GF-D8 (cell line): ENCODE results near the gene CCDC187.
A peak's percentile ranks its signal among the peaks of the same experiment; 100 is the strongest.
"Not testable (repeated sequence)": the region's sequence is repeated elsewhere in the genome, so short reads cannot be mapped to it uniquely, and the experiment has no call there.

ENCODE experiments used
- DNase-seq: peaks from one replicate; lab custom pipeline; 2025; lab: John Stamatoyannopoulos, UW

Gene CCDC187

DNA sequence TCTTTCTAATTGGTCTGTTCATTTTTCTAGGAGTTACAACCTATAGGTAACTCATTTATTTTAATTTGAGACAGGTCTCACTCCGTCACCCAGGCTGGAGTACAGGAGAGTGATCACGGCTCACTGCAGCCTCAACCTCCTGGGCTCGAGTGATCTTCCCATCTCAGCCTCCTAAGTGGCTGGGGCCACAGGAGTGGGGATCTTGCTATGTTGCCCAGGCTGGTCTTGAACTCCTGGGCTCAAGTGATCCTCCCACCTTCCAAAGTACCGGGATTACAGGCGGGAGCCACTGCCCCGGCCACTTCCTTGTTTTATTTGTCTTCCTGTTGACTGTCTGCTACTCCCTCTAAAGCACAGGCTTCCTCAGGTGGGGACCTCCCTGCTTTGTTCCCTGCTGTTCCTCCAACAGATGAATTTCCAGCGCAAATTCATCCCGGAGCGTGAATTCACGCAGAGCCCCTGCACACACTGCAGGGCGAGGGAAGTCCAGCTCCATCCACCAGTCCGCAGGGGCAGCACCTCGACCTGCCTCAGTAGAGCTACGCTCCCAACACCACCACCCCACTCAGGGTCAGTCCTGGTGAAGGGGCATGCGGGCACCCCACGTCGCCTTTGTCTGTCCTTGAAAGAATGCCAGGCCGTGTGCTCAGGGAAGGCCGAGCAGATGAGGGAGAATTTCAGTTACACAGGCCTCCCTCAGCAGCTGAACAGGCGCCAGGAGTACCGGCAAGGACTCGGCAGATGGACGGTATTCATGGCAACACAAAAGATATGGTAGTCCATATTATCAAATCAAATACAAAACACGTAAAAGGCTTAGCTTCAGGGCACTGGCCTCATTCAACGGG, 64.5 kb downstream of the CCDC187 start:
- no peak for DNase-seq

- no peak for DNase-seq
Measured at GRCh38 chr9:136238342-136238732, 65.6 kb downstream of the CCDC187 start.

- DNase-seq: peak; percentile 66
Measured at GRCh38 chr9:136237486-136238341, 66.2 kb downstream of the CCDC187 start.

GRCh38 chr9:136236471-136237410, 67.2 kb downstream of the CCDC187 start:
- not testable (repeated sequence) for DNase-seq

DNA sequence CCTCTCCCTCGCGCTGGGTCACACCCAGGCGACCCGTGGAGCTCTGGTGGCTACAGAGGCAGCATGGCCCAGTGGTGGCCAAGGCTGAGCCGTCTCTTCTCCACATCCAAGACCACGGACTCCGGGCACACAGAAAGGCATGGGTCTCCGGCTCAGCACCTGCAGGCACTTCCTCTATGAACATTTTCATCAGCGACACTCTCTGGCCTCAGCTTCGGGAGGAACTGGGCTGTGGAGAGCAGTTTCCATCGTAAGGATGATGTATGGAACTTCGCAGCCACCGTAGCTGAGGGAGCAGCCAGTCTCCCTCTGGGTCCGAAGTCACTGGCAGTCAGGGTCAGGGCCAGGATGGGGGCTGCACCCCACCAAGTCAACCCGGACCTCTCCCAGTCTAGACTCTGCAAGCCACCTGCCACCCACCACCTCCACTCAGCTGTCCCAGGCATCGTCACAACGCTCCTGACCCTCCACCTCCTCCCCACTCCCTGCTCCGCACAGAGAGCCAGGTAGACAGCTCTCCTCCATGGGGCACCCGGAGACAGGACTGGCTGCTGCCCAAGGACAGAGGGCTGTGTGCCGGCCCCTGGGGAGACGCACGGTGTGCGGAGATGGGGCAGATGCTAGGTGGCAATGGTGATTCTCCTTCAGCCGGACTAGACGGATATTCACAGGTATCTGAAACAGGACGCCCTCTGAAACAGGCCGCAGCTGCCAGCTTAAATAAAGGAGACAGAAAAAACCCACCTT, 68.0 kb downstream of the CCDC187 start:
- no peak for DNase-seq

- no peak for DNase-seq
Measured at GRCh38 chr9:136235171-136235570, 68.7 kb downstream of the CCDC187 start.

DNA sequence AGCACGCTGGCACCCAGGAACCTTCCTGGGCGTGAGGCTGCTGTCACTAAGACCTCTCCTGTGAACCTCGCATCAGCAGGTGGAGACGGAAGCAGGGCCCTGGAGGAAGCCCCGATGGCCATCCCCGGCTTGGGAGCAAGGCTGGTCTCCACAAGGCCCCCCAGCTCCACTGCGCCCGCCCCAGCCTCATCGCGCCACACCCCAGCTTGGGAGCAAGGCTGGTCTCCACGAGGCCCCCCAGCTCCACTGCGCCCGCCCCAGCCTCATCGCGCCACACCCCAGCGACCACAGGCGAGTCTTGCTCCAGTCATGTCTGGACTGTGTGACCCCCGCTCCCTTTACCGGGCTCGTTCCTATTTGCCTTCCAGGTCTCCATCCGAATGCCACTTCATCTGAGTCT, 69.3 kb downstream of the CCDC187 start:
- DNase-seq: no peak

DNA sequence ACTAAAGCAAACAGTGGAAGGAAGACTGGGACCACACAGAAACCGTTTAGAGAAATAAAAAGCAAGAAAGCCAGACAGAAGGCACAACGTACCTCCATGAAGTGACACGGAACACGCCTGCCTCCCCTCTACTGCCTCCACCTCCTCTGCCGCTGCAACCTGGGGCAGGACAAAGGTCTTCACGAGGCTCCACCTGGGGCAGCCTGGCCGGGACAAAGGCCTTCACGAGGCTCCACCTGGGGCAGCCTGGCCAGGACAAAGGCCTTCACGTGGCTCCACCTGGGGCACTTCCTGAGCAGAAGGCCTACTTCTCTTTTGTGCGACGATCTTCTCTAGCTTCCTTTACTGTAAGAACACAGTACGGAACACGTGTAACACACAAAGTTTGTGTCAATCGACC, 70.0 kb downstream of the CCDC187 start:
- no peak for DNase-seq

GRCh38 chr9:136233411-136233810, 70.5 kb downstream of the CCDC187 start:
- peak; percentile 23 for DNase-seq

DNA sequence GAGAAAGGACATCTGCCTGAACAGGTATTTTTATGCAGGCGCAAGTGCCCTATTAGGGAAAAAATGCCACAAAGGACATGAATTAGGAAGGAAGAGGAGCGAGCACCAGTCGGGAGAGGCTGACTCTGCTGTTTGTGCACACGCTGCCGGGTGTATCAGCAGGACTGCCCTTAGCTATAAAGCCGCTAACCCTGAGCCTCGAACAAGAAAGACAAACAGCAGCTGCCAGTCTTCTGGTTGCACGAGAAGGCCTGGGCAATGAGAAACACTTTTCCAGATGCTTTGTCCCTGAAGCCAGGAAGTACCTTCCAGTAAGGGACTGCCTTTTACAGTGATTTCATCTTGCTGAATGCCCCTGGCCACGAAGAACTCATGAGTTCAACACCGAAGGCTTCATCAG, 70.9 kb downstream of the CCDC187 start:
- peak; percentile 34 for DNase-seq

DNA sequence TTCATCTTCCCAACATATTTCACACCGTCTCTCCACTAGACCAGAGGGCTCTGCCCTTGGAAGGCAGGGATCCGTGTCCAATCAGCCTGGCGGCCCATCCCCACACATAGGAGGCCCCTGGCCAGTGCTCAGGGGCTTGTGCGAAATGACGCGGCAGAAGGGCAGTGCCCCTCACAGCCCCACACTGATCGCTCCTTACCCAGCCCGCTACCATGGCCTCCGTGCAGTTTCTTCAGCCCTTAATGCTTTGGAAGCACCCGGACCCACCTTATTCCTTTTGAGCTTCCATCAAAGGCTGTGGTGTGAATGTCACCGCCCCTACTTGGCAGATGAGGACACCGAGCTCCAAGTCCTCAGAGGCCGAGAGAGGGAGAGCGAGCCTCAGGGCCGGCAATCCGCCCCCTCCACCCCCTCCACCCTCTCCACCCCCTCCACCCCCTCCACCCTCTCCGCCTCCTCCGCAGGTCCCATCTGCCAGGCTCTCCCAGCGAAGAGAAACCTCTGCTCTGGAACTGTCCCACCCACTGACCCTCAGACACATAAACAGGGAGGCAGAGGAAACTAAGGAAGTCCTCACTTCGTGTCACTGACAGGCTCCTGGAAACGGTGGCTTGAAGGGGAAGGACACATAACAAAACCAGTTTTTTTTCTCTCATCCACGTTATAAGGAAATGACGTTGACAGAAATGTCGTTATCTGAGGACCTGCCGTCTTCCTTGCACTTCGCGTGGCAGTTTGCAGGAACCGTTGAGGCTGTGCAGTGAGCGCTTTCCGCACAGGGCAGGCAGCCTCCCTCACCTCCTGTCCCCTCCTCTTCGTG, 72.2 kb downstream of the CCDC187 start:
- DNase-seq: peak; percentile 97

- no peak for DNase-seq
Measured at GRCh38 chr9:136230773-136231172, 73.1 kb downstream of the CCDC187 start.

- no peak for DNase-seq
Measured at GRCh38 chr9:136230365-136230764, 73.5 kb downstream of the CCDC187 start.

DNA sequence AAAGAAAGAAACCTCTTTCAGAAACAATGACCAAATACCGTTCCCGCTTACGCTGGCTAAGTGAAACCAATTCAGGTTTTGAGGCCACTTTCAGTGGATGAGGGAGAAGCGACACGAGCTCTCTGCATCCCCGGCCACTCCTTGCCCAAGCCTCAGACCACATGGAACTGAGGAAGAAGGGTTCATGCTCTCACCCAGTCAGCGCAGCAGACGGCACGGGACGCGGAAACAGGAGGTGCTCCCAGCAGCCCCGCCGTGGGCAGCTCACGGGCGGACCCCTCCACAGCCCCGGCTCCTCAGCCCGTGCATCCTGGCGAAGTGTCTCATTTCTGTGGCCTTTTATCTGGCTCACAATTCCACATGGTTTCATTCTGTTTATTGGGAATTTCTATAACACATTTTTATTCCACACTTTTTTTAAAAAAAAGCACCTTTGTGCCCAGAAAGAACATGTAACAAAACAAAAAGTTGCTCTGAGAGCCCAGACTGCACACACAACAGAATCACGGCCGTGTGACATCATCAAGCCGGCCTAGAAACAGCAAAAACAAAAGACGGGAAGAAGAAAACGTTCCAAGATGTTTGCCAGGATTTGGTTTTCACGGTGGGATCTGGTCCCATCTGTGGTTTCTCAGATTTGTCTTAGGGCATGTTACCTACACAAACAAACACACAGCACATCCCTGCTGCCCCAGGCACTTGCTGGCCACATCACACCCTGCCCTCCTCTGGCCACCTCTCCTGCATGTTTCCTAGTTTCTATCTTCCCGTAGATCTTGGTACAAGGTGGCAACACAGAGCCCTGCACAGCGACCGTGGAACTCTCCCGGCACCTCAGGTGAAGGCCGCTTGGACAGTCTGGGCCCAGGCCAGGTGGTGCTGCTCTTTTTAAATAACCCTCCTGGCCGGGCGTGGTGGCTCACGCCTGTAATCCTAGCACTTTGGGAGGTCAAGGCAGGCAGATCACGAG, 74.5 kb downstream of the CCDC187 start:
- no peak for DNase-seq

DNA sequence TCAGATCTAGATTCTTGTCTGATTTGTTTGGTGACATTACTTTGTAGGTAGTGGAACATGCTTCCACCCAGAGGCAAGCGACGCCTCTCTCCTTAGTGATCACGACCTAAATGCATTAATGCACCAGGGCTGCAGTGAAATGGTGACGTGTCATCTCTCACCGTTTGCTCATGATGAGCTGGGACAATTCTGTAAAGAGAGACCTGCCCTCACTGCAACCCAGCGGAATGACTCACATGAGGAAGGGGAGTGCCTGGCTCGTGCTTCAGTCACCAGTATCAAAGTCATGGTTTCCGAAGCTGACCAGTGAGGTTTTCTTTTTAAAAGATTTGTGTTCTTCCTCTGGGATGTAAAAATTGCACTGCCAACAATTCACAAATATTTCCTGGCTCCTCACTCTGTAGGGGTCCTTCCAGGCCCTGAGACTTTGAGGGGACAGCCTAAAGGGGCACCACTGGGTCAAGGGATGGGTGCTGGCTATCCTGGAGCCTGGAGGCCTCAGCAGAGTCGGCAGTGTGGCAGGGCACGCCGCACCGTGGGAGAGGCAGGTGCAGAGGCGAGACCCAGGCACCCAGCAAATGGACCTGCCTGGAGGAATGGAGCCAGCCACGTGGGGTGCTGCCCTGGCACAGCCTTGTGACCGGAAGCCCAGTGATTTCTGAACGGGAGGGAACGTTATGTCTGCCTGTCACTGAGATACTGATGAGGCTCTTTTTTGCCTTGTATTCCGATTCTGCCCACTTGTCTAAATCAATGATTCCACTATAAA, 75.6 kb downstream of the CCDC187 start:
- no peak for DNase-seq

DNA sequence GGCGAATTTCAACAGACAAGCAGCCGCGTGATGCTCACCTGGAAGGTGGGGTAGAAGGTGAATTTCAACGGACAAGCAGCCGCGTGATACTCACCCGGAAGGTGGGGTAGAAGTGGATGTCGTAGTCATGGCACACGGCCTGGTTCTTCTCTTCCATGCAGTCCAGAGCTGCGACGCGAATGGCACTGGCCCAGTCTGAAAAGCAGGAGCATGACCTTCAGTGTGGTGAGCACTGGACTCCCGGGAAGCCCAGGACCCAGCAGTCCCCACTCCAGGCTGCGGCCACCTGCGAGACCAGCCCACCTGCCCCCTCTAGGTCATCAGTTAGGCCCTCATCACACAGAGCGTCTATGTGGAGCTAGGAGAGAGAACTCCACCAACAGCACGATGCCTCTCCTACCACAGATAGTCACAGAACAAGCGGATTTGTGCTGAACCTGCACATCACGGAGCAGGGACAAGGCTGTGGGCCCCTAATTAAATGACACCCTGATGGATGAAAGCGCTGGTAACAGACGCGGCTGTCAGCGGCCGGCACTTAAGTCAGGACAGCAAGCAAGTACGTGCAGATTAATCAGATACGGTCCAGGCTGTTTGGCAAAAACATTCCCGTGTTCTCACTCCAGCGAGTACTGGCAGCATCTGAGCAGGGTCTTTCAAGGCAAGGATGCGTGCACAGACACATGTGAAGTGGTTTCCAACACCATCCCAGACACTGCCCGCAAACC, 77.0 kb downstream of the CCDC187 start:
- no peak for DNase-seq
